SK-N-SH treated with all-trans-retinoic acid at 6 μM for 48 hours (cell line): ENCODE measurements around the gene NRIP1.

Source experiments
- ATAC-seq: fragments of 200-7000 bp; cut with Tn5 transposase; 3 replicates; pipeline ENCODE4 v1.9.1; 2020; ENCODE audit warnings: mild to moderate bottlenecking, moderate library complexity
- ARNTL ChIP-seq: fragments of 450-650 bp; formaldehyde crosslinking; IDR thresholded peaks from 2 replicates; pipeline ENCODE4 v1.5.0; 2020; ENCODE audit warnings: low read depth, mild to moderate bottlenecking, moderate library complexity, borderline replicate concordance
- BACH2 ChIP-seq: fragments of 250-450 bp; sonication (Bioruptor Pico); IDR thresholded peaks from 2 replicates; pipeline ENCODE4 v1.9.0; 2021; ENCODE audit warnings: mild to moderate bottlenecking, borderline replicate concordance
- CSDC2 ChIP-seq: fragments of 250-450 bp; sonication (Bioruptor Pico); IDR thresholded peaks from 2 replicates; pipeline ENCODE4 v1.5.0; 2020; ENCODE audit warnings: mild to moderate bottlenecking, moderate library complexity
- ESRRG ChIP-seq: fragments of 250-450 bp; sonication (Bioruptor Pico); IDR thresholded peaks from 2 replicates; pipeline ENCODE4 v1.6.1; 2021; ENCODE audit warnings: mild to moderate bottlenecking
- GLIS3 ChIP-seq: fragments of 250-450 bp; sonication (Bioruptor Pico); IDR thresholded peaks from 2 replicates; pipeline ENCODE4 v1.5.0; 2020; ENCODE audit warnings: mild to moderate bottlenecking, moderate library complexity
- ISL1 ChIP-seq: fragments of 250-450 bp; sonication (Bioruptor Pico); IDR thresholded peaks from 2 replicates; pipeline ENCODE4 v2.1.2; 2022; ENCODE audit warnings: mild to moderate bottlenecking, moderate library complexity
- OSR1 ChIP-seq: fragments of 250-450 bp; sonication (Bioruptor Pico); IDR thresholded peaks from 2 replicates; pipeline ENCODE4 v1.8.0; 2022; ENCODE audit warnings: moderate library complexity, mild to moderate bottlenecking, inconsistent platforms
- PPARA ChIP-seq: fragments of 250-450 bp; sonication (Bioruptor Pico); IDR thresholded peaks from 2 replicates; pipeline ENCODE4 v1.5.0; 2020; ENCODE audit warnings: mild to moderate bottlenecking, borderline replicate concordance
- RARB ChIP-seq: fragments of 250-450 bp; sonication (Bioruptor Pico); IDR thresholded peaks from 2 replicates; pipeline ENCODE4 v1.8.0; 2021; ENCODE audit warnings: mild to moderate bottlenecking, moderate library complexity
- SNAI2 ChIP-seq: fragments of 250-450 bp; sonication (Bioruptor Pico); IDR thresholded peaks from 2 replicates; pipeline ENCODE4 v1.5.0; 2020; ENCODE audit warnings: mild to moderate bottlenecking, moderate library complexity
- TCF4 ChIP-seq: fragments of 250-450 bp; sonication (Bioruptor Pico); IDR thresholded peaks from 2 replicates; pipeline ENCODE4 v1.8.0; 2021; ENCODE audit warnings: mild to moderate bottlenecking, moderate library complexity, borderline replicate concordance
- TOX ChIP-seq: fragments of 250-450 bp; sonication (Bioruptor Pico); IDR thresholded peaks from 2 replicates; pipeline ENCODE4 v1.8.0; 2021; ENCODE audit warnings: mild to moderate bottlenecking, moderate library complexity, borderline replicate concordance
- ZC3H10 ChIP-seq: fragments of 250-450 bp; sonication (Bioruptor Pico); IDR thresholded peaks from 2 replicates; pipeline ENCODE4 v1.5.1; 2021; ENCODE audit warnings: mild to moderate bottlenecking, moderate library complexity
- ZFP3 ChIP-seq: fragments of 250-450 bp; sonication (Bioruptor Pico); IDR thresholded peaks from 2 replicates; pipeline ENCODE4 v1.5.0; 2020; ENCODE audit warnings: mild to moderate bottlenecking, moderate library complexity
- ZFP30 ChIP-seq: fragments of 450-650 bp; formaldehyde crosslinking; IDR thresholded peaks from 2 replicates; pipeline ENCODE4 v1.5.0; 2022; ENCODE audit warnings: mild to moderate bottlenecking, moderate library complexity
- ZNF565 ChIP-seq: fragments of 450-650 bp; formaldehyde crosslinking; conservative IDR thresholded peaks from 2 replicates; pipeline ENCODE4 v1.5.0; 2020; ENCODE audit warnings: low read depth, mild to moderate bottlenecking, moderate library complexity
- ZNF70 ChIP-seq: fragments of 450-650 bp; formaldehyde crosslinking; IDR thresholded peaks from 2 replicates; pipeline ENCODE4 v1.5.0; 2020; ENCODE audit warnings: mild to moderate bottlenecking, moderate library complexity
- ZNF8 ChIP-seq: fragments of 450-650 bp; formaldehyde crosslinking; IDR thresholded peaks from 2 replicates; pipeline ENCODE4 v1.5.0; 2020; ENCODE audit warnings: mild to moderate bottlenecking, moderate library complexity
- TF ChIP-seq, protein P1 (sequence below): fragments of 250-450 bp; sonication (Bioruptor Pico); IDR thresholded peaks from 2 replicates; pipeline ENCODE4 v1.5.0; 2020; ENCODE audit warnings: mild to moderate bottlenecking, moderate library complexity
- TF ChIP-seq, protein P2 (sequence below): fragments of 250-450 bp; sonication (Bioruptor Pico); IDR thresholded peaks from 2 replicates; pipeline ENCODE4 v1.8.0; 2021; ENCODE audit warnings: low read depth, mild to moderate bottlenecking, moderate library complexity, borderline replicate concordance
- TF ChIP-seq, protein P3 (sequence below): fragments of 250-450 bp; sonication (Bioruptor Pico); IDR thresholded peaks from 2 replicates; pipeline ENCODE4 v1.8.0; 2020; ENCODE audit warnings: mild to moderate bottlenecking, moderate library complexity, borderline replicate concordance
- TF ChIP-seq, protein P4 (sequence below): fragments of 250-450 bp; sonication (Bioruptor Pico); IDR thresholded peaks from 2 replicates; pipeline ENCODE4 v1.5.1; 2021; ENCODE audit warnings: mild to moderate bottlenecking, moderate library complexity
- TF ChIP-seq, protein P5 (sequence below): fragments of 250-450 bp; sonication (Bioruptor Pico); IDR thresholded peaks from 2 replicates; pipeline ENCODE4 v1.5.1; 2020; ENCODE audit warnings: low read depth, mild to moderate bottlenecking, moderate library complexity

Gene NRIP1

DNA sequence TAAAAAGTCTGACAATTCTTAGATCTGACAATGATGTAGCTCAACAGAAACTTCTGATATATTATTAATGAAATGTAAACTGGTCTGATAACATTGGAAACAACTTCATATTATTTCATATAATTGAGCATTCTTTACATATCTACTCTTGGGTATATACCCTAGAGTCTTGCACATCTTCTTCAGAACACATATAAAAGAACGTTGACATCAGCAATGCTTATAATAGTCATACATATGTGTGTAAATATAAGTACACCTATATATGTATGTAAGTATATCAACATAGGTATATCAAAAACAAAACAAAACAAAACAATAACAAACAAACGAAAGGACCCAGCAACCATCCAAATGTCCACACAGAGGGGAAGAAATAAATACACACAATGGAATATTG, 38.4 kb downstream of the NRIP1 start:
- TF ChIP-seq GLIS3 (CRISPR knock-in tag), result no peak
- TF ChIP-seq TCF4 (CRISPR knock-in tag), result no peak
- TF ChIP-seq, protein P1, sequence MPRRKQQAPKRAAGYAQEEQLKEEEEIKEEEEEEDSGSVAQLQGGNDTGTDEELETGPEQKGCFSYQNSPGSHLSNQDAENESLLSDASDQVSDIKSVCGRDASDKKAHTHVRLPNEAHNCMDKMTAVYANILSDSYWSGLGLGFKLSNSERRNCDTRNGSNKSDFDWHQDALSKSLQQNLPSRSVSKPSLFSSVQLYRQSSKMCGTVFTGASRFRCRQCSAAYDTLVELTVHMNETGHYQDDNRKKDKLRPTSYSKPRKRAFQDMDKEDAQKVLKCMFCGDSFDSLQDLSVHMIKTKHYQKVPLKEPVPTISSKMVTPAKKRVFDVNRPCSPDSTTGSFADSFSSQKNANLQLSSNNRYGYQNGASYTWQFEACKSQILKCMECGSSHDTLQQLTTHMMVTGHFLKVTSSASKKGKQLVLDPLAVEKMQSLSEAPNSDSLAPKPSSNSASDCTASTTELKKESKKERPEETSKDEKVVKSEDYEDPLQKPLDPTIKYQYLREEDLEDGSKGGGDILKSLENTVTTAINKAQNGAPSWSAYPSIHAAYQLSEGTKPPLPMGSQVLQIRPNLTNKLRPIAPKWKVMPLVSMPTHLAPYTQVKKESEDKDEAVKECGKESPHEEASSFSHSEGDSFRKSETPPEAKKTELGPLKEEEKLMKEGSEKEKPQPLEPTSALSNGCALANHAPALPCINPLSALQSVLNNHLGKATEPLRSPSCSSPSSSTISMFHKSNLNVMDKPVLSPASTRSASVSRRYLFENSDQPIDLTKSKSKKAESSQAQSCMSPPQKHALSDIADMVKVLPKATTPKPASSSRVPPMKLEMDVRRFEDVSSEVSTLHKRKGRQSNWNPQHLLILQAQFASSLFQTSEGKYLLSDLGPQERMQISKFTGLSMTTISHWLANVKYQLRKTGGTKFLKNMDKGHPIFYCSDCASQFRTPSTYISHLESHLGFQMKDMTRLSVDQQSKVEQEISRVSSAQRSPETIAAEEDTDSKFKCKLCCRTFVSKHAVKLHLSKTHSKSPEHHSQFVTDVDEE (CRISPR knock-in tag), result no peak
- no peak for TF ChIP-seq ZFP3
- no peak for TF ChIP-seq ISL1 (CRISPR knock-in tag)
- no peak for TF ChIP-seq ZNF70 (CRISPR knock-in tag)
- no peak for TF ChIP-seq ZNF565 (CRISPR knock-in tag)
- TF ChIP-seq, protein P2, sequence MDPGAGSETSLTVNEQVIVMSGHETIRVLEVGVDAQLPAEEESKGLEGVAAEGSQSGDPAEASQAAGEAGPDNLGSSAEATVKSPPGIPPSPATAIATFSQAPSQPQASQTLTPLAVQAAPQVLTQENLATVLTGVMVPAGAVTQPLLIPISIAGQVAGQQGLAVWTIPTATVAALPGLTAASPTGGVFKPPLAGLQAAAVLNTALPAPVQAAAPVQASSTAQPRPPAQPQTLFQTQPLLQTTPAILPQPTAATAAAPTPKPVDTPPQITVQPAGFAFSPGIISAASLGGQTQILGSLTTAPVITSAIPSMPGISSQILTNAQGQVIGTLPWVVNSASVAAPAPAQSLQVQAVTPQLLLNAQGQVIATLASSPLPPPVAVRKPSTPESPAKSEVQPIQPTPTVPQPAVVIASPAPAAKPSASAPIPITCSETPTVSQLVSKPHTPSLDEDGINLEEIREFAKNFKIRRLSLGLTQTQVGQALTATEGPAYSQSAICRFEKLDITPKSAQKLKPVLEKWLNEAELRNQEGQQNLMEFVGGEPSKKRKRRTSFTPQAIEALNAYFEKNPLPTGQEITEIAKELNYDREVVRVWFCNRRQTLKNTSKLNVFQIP (CRISPR knock-in tag), result no peak
- TF ChIP-seq CSDC2 (CRISPR knock-in tag), result no peak
- TF ChIP-seq RARB (CRISPR knock-in tag), result no peak
- no peak for TF ChIP-seq BACH2
- TF ChIP-seq, protein P3, sequence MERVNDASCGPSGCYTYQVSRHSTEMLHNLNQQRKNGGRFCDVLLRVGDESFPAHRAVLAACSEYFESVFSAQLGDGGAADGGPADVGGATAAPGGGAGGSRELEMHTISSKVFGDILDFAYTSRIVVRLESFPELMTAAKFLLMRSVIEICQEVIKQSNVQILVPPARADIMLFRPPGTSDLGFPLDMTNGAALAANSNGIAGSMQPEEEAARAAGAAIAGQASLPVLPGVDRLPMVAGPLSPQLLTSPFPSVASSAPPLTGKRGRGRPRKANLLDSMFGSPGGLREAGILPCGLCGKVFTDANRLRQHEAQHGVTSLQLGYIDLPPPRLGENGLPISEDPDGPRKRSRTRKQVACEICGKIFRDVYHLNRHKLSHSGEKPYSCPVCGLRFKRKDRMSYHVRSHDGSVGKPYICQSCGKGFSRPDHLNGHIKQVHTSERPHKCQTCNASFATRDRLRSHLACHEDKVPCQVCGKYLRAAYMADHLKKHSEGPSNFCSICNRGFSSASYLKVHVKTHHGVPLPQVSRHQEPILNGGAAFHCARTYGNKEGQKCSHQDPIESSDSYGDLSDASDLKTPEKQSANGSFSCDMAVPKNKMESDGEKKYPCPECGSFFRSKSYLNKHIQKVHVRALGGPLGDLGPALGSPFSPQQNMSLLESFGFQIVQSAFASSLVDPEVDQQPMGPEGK (CRISPR knock-in tag), result no peak
- TF ChIP-seq TOX, result no peak
- TF ChIP-seq, protein P4, sequence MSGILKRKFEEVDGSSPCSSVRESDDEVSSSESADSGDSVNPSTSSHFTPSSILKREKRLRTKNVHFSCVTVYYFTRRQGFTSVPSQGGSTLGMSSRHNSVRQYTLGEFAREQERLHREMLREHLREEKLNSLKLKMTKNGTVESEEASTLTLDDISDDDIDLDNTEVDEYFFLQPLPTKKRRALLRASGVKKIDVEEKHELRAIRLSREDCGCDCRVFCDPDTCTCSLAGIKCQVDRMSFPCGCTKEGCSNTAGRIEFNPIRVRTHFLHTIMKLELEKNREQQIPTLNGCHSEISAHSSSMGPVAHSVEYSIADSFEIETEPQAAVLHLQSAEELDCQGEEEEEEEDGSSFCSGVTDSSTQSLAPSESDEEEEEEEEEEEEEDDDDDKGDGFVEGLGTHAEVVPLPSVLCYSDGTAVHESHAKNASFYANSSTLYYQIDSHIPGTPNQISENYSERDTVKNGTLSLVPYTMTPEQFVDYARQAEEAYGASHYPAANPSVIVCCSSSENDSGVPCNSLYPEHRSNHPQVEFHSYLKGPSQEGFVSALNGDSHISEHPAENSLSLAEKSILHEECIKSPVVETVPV, result no peak
- TF ChIP-seq ZNF8 (CRISPR knock-in tag), result no peak
- TF ChIP-seq, protein P5, sequence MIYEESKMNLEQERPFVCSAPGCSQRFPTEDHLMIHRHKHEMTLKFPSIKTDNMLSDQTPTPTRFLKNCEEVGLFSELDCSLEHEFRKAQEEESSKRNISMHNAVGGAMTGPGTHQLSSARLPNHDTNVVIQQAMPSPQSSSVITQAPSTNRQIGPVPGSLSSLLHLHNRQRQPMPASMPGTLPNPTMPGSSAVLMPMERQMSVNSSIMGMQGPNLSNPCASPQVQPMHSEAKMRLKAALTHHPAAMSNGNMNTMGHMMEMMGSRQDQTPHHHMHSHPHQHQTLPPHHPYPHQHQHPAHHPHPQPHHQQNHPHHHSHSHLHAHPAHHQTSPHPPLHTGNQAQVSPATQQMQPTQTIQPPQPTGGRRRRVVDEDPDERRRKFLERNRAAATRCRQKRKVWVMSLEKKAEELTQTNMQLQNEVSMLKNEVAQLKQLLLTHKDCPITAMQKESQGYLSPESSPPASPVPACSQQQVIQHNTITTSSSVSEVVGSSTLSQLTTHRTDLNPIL, result no peak
- TF ChIP-seq PPARA (CRISPR knock-in tag), result no peak
- TF ChIP-seq ARNTL (CRISPR knock-in tag), result no peak
- ATAC-seq, result no peak

DNA sequence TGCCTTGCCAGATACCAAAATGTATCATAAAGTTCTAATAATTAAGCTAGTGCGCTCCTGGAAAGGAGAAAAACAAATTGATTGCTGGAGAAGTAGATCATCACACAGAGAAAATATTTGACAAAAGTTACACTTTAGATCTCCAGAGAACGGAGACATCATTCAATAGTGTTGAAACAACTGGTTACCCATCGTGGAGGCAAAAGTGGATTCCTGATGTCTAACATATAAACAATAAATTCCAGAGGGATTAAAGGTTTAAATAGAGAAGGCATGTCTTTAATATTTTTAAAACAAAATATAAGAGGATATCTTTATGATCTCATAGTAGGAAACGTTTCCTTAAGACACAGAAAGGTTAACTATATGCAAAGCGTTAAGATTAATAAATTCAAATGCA, 41.0 kb downstream of the NRIP1 start:
- ATAC-seq, result no peak
- TF ChIP-seq ZNF565 (CRISPR knock-in tag) (no peak), ARNTL (CRISPR knock-in tag) (no peak), ISL1 (CRISPR knock-in tag) (no peak), ZC3H10 (no peak), TOX (no peak), ZNF8 (CRISPR knock-in tag) (no peak), ESRRG (CRISPR knock-in tag) (no peak), OSR1 (no peak), RARB (CRISPR knock-in tag) (no peak), SNAI2 (CRISPR knock-in tag) (no peak), BACH2 (no peak), ZFP30 (CRISPR knock-in tag) (no peak), TCF4 (CRISPR knock-in tag) (no peak), PPARA (CRISPR knock-in tag) (no peak)
- TF ChIP-seq, protein P5, result no peak
- TF ChIP-seq, protein P1 (CRISPR knock-in tag), result no peak
- TF ChIP-seq, protein P3 (CRISPR knock-in tag), result no peak
